ENCODE data around the gene MYO16. TPM values are rescaled to one million over a fixed set of nuclear protein-coding genes. Genes with fewer than 3 reads are reported as not detected.

Gene MYO16
- total and polyA plus RNA-seq, 8 donors, result 0.03 to 0.47 (median 0.16) TPM

GRCh38 chr13:109249780-109250528, 620.5 kb downstream of the MYO16 start:
- no peak overlapping the region for H3K4me3 ChIP-seq
- no peaks in the 10 kb centered on the region for H3K9me3 ChIP-seq
- no peaks in the 10 kb centered on the region for H3K27me3 ChIP-seq
- TF ChIP-seq CTCF (IDR thresholded peaks at IDR 0.05), result no peak
- 73 to 78% methylated on average over 4 of the region's 4 CpGs for WGBS, 2 donors
- no peak overlapping the region for H3K27ac ChIP-seq
- FAIRE-seq (no peak), ATAC-seq (no peak), DNase-seq (no peak)
- no peaks in the 10 kb centered on the region for H3K4me1 ChIP-seq
- H3K36me3 ChIP-seq, result no peaks in the 10 kb centered on the region
- intact Hi-C loops (cut with DNase I), result no loop called here

DNA sequence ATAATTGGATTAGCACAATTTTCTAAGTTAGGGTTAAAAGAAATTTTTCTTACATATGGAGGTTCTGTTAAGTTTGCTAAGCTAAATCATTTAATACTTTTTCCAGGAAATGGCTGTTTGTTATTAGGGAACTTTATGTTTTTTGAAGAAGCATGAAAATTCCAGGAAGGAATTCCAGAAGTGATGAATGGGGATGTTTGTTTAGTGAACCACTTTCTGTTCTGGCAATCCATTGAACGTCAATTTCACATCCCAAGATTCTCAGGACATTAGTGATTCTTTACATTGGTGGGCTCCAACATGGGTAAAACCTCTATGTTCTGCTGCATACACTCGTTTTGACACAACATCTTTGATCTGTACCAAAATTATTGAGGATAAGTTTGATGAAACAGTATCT, 622.5 kb downstream of the MYO16 start:
- Histone ChIP-seq H3K4me1 (no peaks in the 10 kb centered on the region), H3K27me3 (no peaks in the 10 kb centered on the region), H3K9me3 (no peaks in the 10 kb centered on the region), H3K27ac (no peak overlapping the region), H3K4me3 (no peak overlapping the region), H3K36me3 (no peaks in the 10 kb centered on the region)
- 22 to 29% methylated on average over 2 of the region's 2 CpGs for WGBS, 2 donors
- intact Hi-C loops (cut with DNase I), result no loop called here
- no peak for TF ChIP-seq CTCF (IDR thresholded peaks at IDR 0.05)
- DNase-seq, result no peak
- FAIRE-seq, result no peak
- no peak for ATAC-seq

DNA sequence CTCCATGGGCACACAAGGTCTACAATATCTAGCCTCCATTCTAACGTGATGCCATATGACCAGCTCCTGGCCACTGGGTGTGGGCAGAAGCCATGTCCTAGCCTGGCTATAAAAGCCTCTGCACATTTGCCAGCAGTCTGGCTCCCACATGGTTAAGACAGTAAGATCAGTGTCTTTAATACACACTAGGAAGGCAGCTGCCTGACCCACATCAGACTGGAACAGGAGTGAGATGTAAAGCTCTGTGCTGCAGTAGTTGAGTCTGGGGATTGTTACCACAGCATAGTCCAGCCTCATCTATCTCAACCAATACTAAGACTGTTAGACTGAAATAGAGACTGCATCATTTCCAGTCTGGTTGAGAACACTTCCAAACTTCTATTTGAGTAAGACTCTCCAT, 623.9 kb downstream of the MYO16 start:
- TF ChIP-seq CTCF (IDR thresholded peaks at IDR 0.05), result no peak
- Histone ChIP-seq H3K4me1 (no peaks in the 10 kb centered on the region), H3K36me3 (no peaks in the 10 kb centered on the region), H3K27me3 (no peaks in the 10 kb centered on the region), H3K4me3 (no peak overlapping the region), H3K9me3 (no peaks in the 10 kb centered on the region), H3K27ac (no peak overlapping the region)
- intact Hi-C loops (cut with DNase I), result no loop called here
- 55 to 71% methylated on average over 1 of the region's 1 CpG for whole genome bisulfite sequencing, 2 donors
- FAIRE-seq (no peak), DNase-seq (no peak), ATAC-seq (no peak)

DNA sequence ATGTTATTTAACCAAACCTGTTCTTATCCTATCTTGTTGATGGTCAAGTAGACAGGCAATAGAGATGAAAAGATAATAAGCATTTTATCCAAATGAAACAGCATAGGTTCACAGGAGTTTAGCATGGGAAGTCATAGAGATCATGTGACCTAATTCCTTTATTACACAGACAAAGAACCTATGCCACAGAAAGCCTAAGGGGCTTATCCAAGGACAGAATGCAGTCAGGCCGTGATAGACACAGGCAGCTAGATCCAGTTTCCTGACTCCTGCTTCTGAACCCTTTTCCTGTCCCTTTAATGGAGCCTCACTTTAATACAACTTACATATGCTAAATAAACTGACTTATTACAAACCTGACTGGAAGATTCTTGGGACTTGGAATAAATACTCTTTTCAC, 624.9 kb downstream of the MYO16 start:
- 59 to 63% methylated on average over 1 of the region's 1 CpG for WGBS, 2 donors
- no peak overlapping the region for H3K27ac ChIP-seq
- H3K9me3 ChIP-seq, result no peaks in the 10 kb centered on the region
- intact Hi-C loops (cut with DNase I), result no loop called here
- FAIRE-seq, result no peak
- no peaks in the 10 kb centered on the region for H3K36me3 ChIP-seq
- H3K4me1 ChIP-seq, result no peaks in the 10 kb centered on the region
- ATAC-seq, result no peak
- no peak for TF ChIP-seq CTCF (IDR thresholded peaks at IDR 0.05)
- H3K27me3 ChIP-seq, result no peaks in the 10 kb centered on the region
- no peak overlapping the region for H3K4me3 ChIP-seq
- no peak for DNase-seq

DNA sequence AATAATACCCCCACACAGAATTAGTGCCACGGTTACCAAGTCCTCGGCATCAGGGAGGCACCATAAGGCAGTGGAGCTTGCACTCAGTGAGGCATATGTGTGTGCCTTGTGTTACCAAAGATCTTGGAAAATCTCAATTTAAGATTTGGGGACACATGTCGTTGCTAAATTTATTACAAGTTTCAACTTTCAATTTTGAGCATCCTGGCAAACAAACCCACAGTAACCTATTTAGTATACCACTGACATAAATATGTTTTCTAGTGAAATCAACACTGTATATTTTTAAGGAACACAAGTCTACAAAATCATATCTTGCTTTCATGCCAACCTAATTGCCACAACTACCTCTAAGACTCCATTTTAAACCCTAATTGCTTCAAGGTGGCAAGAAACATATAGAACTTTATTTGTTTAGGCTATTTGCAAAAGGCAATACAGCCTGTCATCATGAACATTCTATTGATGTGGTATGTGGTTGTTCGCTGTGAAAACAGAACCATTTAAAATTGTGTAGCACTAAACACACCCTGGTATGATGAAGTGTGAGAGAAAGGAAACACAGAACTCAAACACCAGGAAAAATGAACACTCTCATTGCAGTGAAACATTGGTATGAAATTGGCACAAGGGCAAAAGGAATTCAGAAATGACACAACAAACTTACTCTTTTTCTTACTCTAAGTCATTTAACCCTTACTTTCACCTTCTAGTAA, 625.9 kb downstream of the MYO16 start:
- no peak for DNase-seq
- no peak for TF ChIP-seq CTCF (IDR thresholded peaks at IDR 0.05)
- Histone ChIP-seq H3K4me3 (no peak overlapping the region), H3K27ac (no peak overlapping the region), H3K27me3 (no peaks in the 10 kb centered on the region), H3K36me3 (no peaks in the 10 kb centered on the region), H3K9me3 (no peaks in the 10 kb centered on the region), H3K4me1 (no peaks in the 10 kb centered on the region)
- no peak for FAIRE-seq
- intact Hi-C loops (cut with DNase I), result no loop called here
- WGBS, 2 donors, result 76 to 85% methylated on average over 4 of the region's 4 CpGs
- ATAC-seq, result no peak
